IMR-90 (cell line): ENCODE data around the gene PIP5K1C. TPM values are rescaled to one million over a fixed set of nuclear protein-coding genes. Genes with fewer than 3 reads are reported as not detected.

Experiments used
- ATAC-seq: fragments of 200-7000 bp; cut with Tn5 transposase; 2 replicates; pipeline ENCODE4 v1.9.1; 2020; ENCODE audit warnings: low read depth, mild to moderate bottlenecking, moderate library complexity
- BruUV-seq: library from RNA; stranded (reverse); fragments of 400-500 nt; replicated peaks from 2 replicates; lab custom pipeline; 2021; lab: Mats Ljungman, UMichigan
- CTCF ChIA-PET: fragments of 300-600 bp; formaldehyde crosslinking; extraction: SDS; loops from one replicate; lab custom pipeline; 2021; ENCODE audit warnings: antibody characterized with exemption; lab: Yijun Ruan, JAX
- POLR2A ChIA-PET: fragments of 300-600 bp; sonication (Branson Sonifier 250); formaldehyde crosslinking; loops from one replicate; lab custom pipeline; 2022; ENCODE audit warnings: antibody characterized with exemption; ENCODE audit not compliant: unreplicated experiment; lab: Charles Lee
- DNase-seq: peaks from one replicate; pipeline ENCODE4 v3.0.0; 2013
- H2AFZ ChIP-seq: replicated peaks from 2 replicates; pipeline ENCODE3; 2013; ENCODE audit warnings: low read length, mild to moderate bottlenecking; ENCODE audit not compliant: poor library complexity
- H2AK5ac ChIP-seq: 2 replicates; pipeline ENCODE4 v1.6.1; 2013; ENCODE audit warnings: low read depth, low read length, inconsistent platforms
- H2AK9ac ChIP-seq: replicated peaks from 2 replicates; pipeline ENCODE3; 2013; ENCODE audit warnings: mild to moderate bottlenecking, low read depth, low read length, moderate library complexity; ENCODE audit not compliant: poor library complexity
- H2BK120ac ChIP-seq: 2 replicates; pipeline ENCODE4 v1.6.1; 2013; ENCODE audit warnings: low read depth, low read length, inconsistent platforms
- H2BK15ac ChIP-seq: 3 replicates; pipeline ENCODE4 v1.6.1; 2013; ENCODE audit warnings: low read depth, low read length, inconsistent platforms
- H2BK20ac ChIP-seq: 2 replicates; pipeline ENCODE4 v1.6.1; 2013; ENCODE audit warnings: low read depth, mild to moderate bottlenecking, inconsistent platforms, low read length, moderate library complexity
- H2BK5ac ChIP-seq: 2 replicates; pipeline ENCODE4 v1.6.1; 2013; ENCODE audit warnings: mild to moderate bottlenecking, low read depth, low read length, inconsistent platforms; ENCODE audit not compliant: poor library complexity, severe bottlenecking
- H3K14ac ChIP-seq: replicated peaks from 2 replicates; pipeline ENCODE4 v1.6.1; 2013; ENCODE audit warnings: low read depth, low read length, inconsistent platforms
- H3K18ac ChIP-seq: 2 replicates; pipeline ENCODE4 v1.6.1; 2013; ENCODE audit warnings: low read depth, low read length, control low read depth
- H3K23ac ChIP-seq: 2 replicates; pipeline ENCODE4 v1.6.1; 2013; ENCODE audit warnings: low read depth, low read length, inconsistent platforms
- H3K27ac ChIP-seq: 2 replicates; pipeline ENCODE4 v1.5.1; 2013; ENCODE audit warnings: mild to moderate bottlenecking, control low read depth, low read length; ENCODE audit not compliant: insufficient read depth
- H3K27me3 ChIP-seq: 2 replicates; pipeline ENCODE4 v1.6.1; 2013; ENCODE audit warnings: low read length; ENCODE audit not compliant: control insufficient read depth, insufficient read depth
- H3K36me3 ChIP-seq: 2 replicates; pipeline ENCODE4 v1.6.1; 2013; ENCODE audit warnings: low read length, mixed read lengths; ENCODE audit not compliant: control insufficient read depth, insufficient read depth
- H3K4ac ChIP-seq: 2 replicates; pipeline ENCODE4 v1.6.1; 2013; ENCODE audit warnings: low read depth, low read length, inconsistent platforms
- H3K4me1 ChIP-seq: 2 replicates; pipeline ENCODE4 v1.6.1; 2013; ENCODE audit warnings: low read length, mixed read lengths; ENCODE audit not compliant: control insufficient read depth, insufficient read depth
- H3K4me2 ChIP-seq: 2 replicates; pipeline ENCODE4 v1.6.1; 2013; ENCODE audit warnings: low read depth, mild to moderate bottlenecking, control low read depth, low read length, moderate library complexity
- H3K4me3 ChIP-seq: 2 replicates; pipeline ENCODE4 v1.5.1; 2013; ENCODE audit warnings: low read depth, mild to moderate bottlenecking, control low read depth, low read length, moderate library complexity; ENCODE audit not compliant: insufficient read depth
- H3K56ac ChIP-seq: 2 replicates; pipeline ENCODE4 v1.6.1; 2013; ENCODE audit warnings: low read length, inconsistent platforms; ENCODE audit not compliant: insufficient read depth; ENCODE audit errors: extremely low read depth
- H3K79me1 ChIP-seq, 2 experiments: 2 replicates each; pipeline ENCODE4 v1.6.1; 2013; ENCODE audit warnings: low read length in 2 of 2, inconsistent platforms in 1 of 2, low read depth in 1 of 2
- H3K9ac ChIP-seq: 2 replicates; pipeline ENCODE4 v1.6.1; 2013; ENCODE audit warnings: low read depth, low read length, control low read depth
- H3K9me1 ChIP-seq: 2 replicates; pipeline ENCODE4 v1.6.1; 2013; ENCODE audit warnings: low read length, inconsistent platforms; ENCODE audit not compliant: insufficient read depth
- H3K9me3 ChIP-seq: 2 replicates; pipeline ENCODE4 v1.6.1; 2013; ENCODE audit warnings: low read length; ENCODE audit not compliant: control insufficient read depth, insufficient read depth
- H4K20me1 ChIP-seq: 2 replicates; pipeline ENCODE4 v1.6.1; 2013; ENCODE audit warnings: low read length, inconsistent platforms; ENCODE audit not compliant: insufficient read depth
- H4K5ac ChIP-seq: 2 replicates; pipeline ENCODE4 v1.6.1; 2013; ENCODE audit warnings: mild to moderate bottlenecking, low read depth, low read length, control low read depth
- H4K8ac ChIP-seq, 2 experiments: 2 replicates each; pipeline ENCODE4 v1.6.1; 2013; ENCODE audit warnings: low read depth in 2 of 2, low read length in 2 of 2, control low read depth in 1 of 2, inconsistent platforms in 1 of 2
- H4K91ac ChIP-seq: 2 replicates; pipeline ENCODE4 v1.6.1; 2013; ENCODE audit warnings: low read depth, low read length, inconsistent platforms; ENCODE audit not compliant: insufficient read depth
- BHLHE40 ChIP-seq: fragments of 150-350 bp; IDR thresholded peaks from 2 replicates; pipeline ENCODE4 v1.6.1; 2016; ENCODE audit warnings: mild to moderate bottlenecking, low read depth, low read length
- CEBPB ChIP-seq: IDR thresholded peaks from 2 replicates; pipeline ENCODE4 v1.6.1; 2012; ENCODE audit warnings: low read depth, low read length, improper control_type of control experiment
- CHD1 ChIP-seq: IDR thresholded peaks from 2 replicates; pipeline ENCODE4 v1.6.1; 2012; ENCODE audit warnings: low read depth, low read length, improper control_type of control experiment
- FOS ChIP-seq: fragments of 150-350 bp; IDR thresholded peaks from 2 replicates; pipeline ENCODE4 v1.6.1; 2016; ENCODE audit warnings: low read depth, low read length
- MAFK ChIP-seq: IDR thresholded peaks from 2 replicates; pipeline ENCODE4 v1.6.1; 2012; ENCODE audit warnings: low read depth, low read length, improper control_type of control experiment
- MAZ ChIP-seq: IDR thresholded peaks from 2 replicates; pipeline ENCODE4 v1.6.1; 2012; ENCODE audit warnings: low read depth, mild to moderate bottlenecking, low read length, improper control_type of control experiment, moderate library complexity, borderline replicate concordance
- MXI1 ChIP-seq: IDR thresholded peaks from 2 replicates; pipeline ENCODE4 v1.6.1; 2012; ENCODE audit warnings: low read depth, mild to moderate bottlenecking, low read length, moderate library complexity, borderline replicate concordance
- NFE2L2 ChIP-seq: fragments of 150-350 bp; IDR thresholded peaks from 2 replicates; pipeline ENCODE4 v1.6.1; 2016; ENCODE audit warnings: low read depth, mild to moderate bottlenecking, low read length
- POLR2A ChIP-seq: IDR thresholded peaks from 2 replicates; pipeline ENCODE4 v1.6.1; 2012; ENCODE audit warnings: mild to moderate bottlenecking, low read depth, low read length
- RAD21 ChIP-seq: IDR thresholded peaks from 2 replicates; pipeline ENCODE4 v1.6.1; 2012; ENCODE audit warnings: low read length, improper control_type of control experiment
- RCOR1 ChIP-seq: IDR thresholded peaks from 2 replicates; pipeline ENCODE4 v1.6.1; 2012; ENCODE audit warnings: mild to moderate bottlenecking, low read length, improper control_type of control experiment; ENCODE audit not compliant: insufficient replicate concordance
- RFX5 ChIP-seq: IDR thresholded peaks from 2 replicates; pipeline ENCODE4 v1.8.0; 2012; ENCODE audit warnings: low read depth, mild to moderate bottlenecking, low read length, moderate library complexity
- SMC3 ChIP-seq: fragments of 150-350 bp; IDR thresholded peaks from 2 replicates; pipeline ENCODE4 v1.6.1; 2016; ENCODE audit warnings: low read depth, mild to moderate bottlenecking, antibody characterized with exemption, low read length, moderate library complexity
- WGBS, 2 experiments: methylation state at CpG; one replicate each; pipeline versions ENCODE4 v1.1.5 to v1.1.7; 2013; ENCODE audit warnings: missing lambda C conversion rate in 2 of 2; ENCODE audit not compliant: insufficient read length in 1 of 2; ENCODE audit errors: extremely low coverage in 2 of 2; 5-methylcytosine and 5-hydroxymethylcytosine counted together
- dilution Hi-C: fragments of 300-500 bp; cut with HindIII; formaldehyde crosslinking; loops from one replicate; pipeline ENCODE4 v1.14.3; 2018; ENCODE audit warnings: low sequenced_read_pairs; ENCODE audit not compliant: unreplicated experiment
- in situ Hi-C: fragments of 300-500 bp; cut with MboI; formaldehyde crosslinking; loops from 3 replicates; pipeline ENCODE4 v1.14.3; 2019; ENCODE audit warnings: low sequenced_read_pairs, inconsistent platforms, mixed read lengths
- intact Hi-C: fragments of 100-400 bp; cut with micrococcal nuclease; formaldehyde crosslinking; loops from 2 replicates; pipeline ENCODE4 v1.10.0; 2022
- polyA plus RNA-seq, 3 experiments: library from polyadenylated mRNA; depleted of rRNA; stranded (reverse); fragments of >200 nt; gene quantifications; 2 replicates each; pipeline ENCODE4 v1.2.3, GENCODE V29; 2012; ENCODE audit warnings: low replicate concordance in 1 of 3
- total RNA-seq: library from RNA; depleted of rRNA; stranded (reverse); fragments of >200 nt; gene quantifications from 2 replicates; pipeline ENCODE4 v1.2.3, GENCODE V29; 2012
- TF ChIP-seq, protein P1 (sequence below): fragments of 150-350 bp; IDR thresholded peaks from 2 replicates; pipeline ENCODE4 v1.6.1; 2017; ENCODE audit warnings: mild to moderate bottlenecking, antibody characterized with exemption, low read length, low read depth
- TF ChIP-seq, protein P2 (sequence below): fragments of 150-350 bp; IDR thresholded peaks from 2 replicates; pipeline ENCODE4 v1.6.1; 2016; ENCODE audit warnings: low read depth, mild to moderate bottlenecking, low read length, moderate library complexity, borderline replicate concordance
- TF ChIP-seq, protein P3 (sequence below): conservative IDR thresholded peaks from 2 replicates; pipeline ENCODE4 v1.5.1; 2012; ENCODE audit warnings: mild to moderate bottlenecking, low read depth, low read length, improper control_type of control experiment

PIP5K1C gene
- total and polyA plus RNA-seq, 2 of the 4 experiments (the other 2 are of a cell fraction): 13.6 to 23.3 TPM

DNA sequence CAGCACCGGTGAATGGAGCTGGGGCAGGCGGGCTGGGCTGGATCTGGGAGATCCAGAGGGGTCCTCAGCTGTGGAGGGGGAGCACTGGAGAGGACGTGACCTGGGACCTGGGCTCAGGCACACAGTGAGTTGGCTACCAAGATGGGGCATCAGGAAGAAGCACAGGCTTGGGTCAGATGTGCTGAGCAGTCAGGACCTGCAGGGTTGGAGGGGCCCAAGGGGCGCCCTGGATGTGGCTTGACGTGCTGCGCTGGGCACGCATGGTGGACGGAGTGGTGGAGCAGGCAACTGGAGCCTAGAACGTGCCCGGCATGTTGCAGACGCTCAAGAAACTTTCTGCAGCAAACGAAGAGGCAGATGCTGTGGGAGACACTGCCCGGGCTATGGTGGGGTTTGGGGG lies 20.7 kb downstream of the PIP5K1C start:
- no TSS peak for BruUV-seq
- Histone ChIP-seq H2BK20ac (no peak overlapping the region), H2AK9ac (no peak overlapping the region), H3K56ac (no peak overlapping the region), H2AK5ac (no peak overlapping the region), H4K8ac (no peak overlapping the region), H3K4ac (no peak overlapping the region), H3K9ac (no peak overlapping the region), H3K4me2 (no peak overlapping the region), H3K27me3 (no peaks in the 10 kb centered on the region), H3K23ac (no peak overlapping the region), H2AFZ (no peak overlapping the region), H4K5ac (no peak overlapping the region), H2BK5ac (no peak overlapping the region), H2BK120ac (no peak overlapping the region), H2BK15ac (no peak overlapping the region), H3K27ac (no peak overlapping the region), H3K79me1 (peaks cover 19 to 79% of the 10 kb centered on the region in 2 experiments), H3K18ac (no peak overlapping the region), H3K4me3 (no peak overlapping the region), H3K36me3 (peaks cover 17% of the 10 kb centered on the region), H4K20me1 (peaks cover 62% of the 10 kb centered on the region), H3K14ac (no peak overlapping the region), H4K91ac (no peak overlapping the region), H3K9me3 (peaks cover 5% of the 10 kb centered on the region), H3K9me1 (peaks cover 12% of the 10 kb centered on the region; the same call in 1 of the 2 replicates), H3K4me1 (peaks cover 13% of the 10 kb centered on the region; the same call in 1 of the 2 replicates)
- ChIA-PET POLR2A (no interaction called here), CTCF (no interaction called here)
- dilution Hi-C loops (no loop called here), intact Hi-C loops (no loop called here), in situ Hi-C loops (no loop called here)
- ATAC-seq (no peak), DNase-seq (no peak)
- TF ChIP-seq RCOR1: no peak
- TF ChIP-seq CEBPB: no peak
- TF ChIP-seq, protein P1, sequence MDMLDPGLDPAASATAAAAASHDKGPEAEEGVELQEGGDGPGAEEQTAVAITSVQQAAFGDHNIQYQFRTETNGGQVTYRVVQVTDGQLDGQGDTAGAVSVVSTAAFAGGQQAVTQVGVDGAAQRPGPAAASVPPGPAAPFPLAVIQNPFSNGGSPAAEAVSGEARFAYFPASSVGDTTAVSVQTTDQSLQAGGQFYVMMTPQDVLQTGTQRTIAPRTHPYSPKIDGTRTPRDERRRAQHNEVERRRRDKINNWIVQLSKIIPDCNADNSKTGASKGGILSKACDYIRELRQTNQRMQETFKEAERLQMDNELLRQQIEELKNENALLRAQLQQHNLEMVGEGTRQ: no peak
- no peak for TF ChIP-seq CHD1
- TF ChIP-seq NFE2L2: no peak
- no peak for TF ChIP-seq POLR2A
- TF ChIP-seq, protein P2, sequence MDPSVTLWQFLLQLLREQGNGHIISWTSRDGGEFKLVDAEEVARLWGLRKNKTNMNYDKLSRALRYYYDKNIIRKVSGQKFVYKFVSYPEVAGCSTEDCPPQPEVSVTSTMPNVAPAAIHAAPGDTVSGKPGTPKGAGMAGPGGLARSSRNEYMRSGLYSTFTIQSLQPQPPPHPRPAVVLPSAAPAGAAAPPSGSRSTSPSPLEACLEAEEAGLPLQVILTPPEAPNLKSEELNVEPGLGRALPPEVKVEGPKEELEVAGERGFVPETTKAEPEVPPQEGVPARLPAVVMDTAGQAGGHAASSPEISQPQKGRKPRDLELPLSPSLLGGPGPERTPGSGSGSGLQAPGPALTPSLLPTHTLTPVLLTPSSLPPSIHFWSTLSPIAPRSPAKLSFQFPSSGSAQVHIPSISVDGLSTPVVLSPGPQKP: no peak
- no peak for TF ChIP-seq RAD21
- no peak for TF ChIP-seq MAFK
- TF ChIP-seq BHLHE40: no peak
- TF ChIP-seq MAZ: no peak
- no peak for TF ChIP-seq MXI1
- TF ChIP-seq, protein P3, sequence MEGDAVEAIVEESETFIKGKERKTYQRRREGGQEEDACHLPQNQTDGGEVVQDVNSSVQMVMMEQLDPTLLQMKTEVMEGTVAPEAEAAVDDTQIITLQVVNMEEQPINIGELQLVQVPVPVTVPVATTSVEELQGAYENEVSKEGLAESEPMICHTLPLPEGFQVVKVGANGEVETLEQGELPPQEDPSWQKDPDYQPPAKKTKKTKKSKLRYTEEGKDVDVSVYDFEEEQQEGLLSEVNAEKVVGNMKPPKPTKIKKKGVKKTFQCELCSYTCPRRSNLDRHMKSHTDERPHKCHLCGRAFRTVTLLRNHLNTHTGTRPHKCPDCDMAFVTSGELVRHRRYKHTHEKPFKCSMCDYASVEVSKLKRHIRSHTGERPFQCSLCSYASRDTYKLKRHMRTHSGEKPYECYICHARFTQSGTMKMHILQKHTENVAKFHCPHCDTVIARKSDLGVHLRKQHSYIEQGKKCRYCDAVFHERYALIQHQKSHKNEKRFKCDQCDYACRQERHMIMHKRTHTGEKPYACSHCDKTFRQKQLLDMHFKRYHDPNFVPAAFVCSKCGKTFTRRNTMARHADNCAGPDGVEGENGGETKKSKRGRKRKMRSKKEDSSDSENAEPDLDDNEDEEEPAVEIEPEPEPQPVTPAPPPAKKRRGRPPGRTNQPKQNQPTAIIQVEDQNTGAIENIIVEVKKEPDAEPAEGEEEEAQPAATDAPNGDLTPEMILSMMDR: no peak
- no peak for TF ChIP-seq RFX5
- TF ChIP-seq FOS: no peak
- no peak for TF ChIP-seq SMC3
- 99% methylated on average over 12 of the region's 13 CpGs; no CpG with 5 or more reads in 1 of the 2 experiments for WGBS, 2 experiments
